Skeletal muscle tissue (tissue), 4 donors: ENCODE data around the gene CCDC182. TPM values are rescaled to one million over a fixed set of nuclear protein-coding genes. Genes with fewer than 3 reads are reported as not detected.

Experiments used
- H3K27ac ChIP-seq: one replicate; pipeline ENCODE4 v1.7.0; 2013; ENCODE audit warnings: mild to moderate bottlenecking, low read depth, low read length, inconsistent platforms
- H3K27me3 ChIP-seq, 3 donors: one replicate each; pipeline ENCODE4 v1.7.0; 2013; ENCODE audit warnings: low read length in 3 of 3; ENCODE audit not compliant: control insufficient read depth in 3 of 3, insufficient read depth in 3 of 3
- H3K36me3 ChIP-seq, 3 donors: one replicate each; pipeline ENCODE4 v1.7.0; 2013; ENCODE audit warnings: low read length in 3 of 3; ENCODE audit not compliant: control insufficient read depth in 3 of 3, insufficient read depth in 3 of 3
- H3K4me1 ChIP-seq, 3 donors: one replicate each; pipeline ENCODE4 v1.7.0; 2013; ENCODE audit warnings: low read length in 3 of 3, mild to moderate bottlenecking in 3 of 3; ENCODE audit not compliant: control insufficient read depth in 3 of 3, insufficient read depth in 3 of 3
- H3K4me3 ChIP-seq, 3 donors: one replicate each; pipeline ENCODE4 v1.7.0; 2013; ENCODE audit warnings: low read length in 3 of 3
- H3K9ac ChIP-seq, 3 donors: one replicate each; pipeline ENCODE4 v1.7.0; 2013; ENCODE audit warnings: low read length in 3 of 3, mild to moderate bottlenecking in 3 of 3, moderate library complexity in 2 of 3, low read depth in 1 of 3
- H3K9me3 ChIP-seq, 3 donors: one replicate each; pipeline ENCODE4 v1.7.0; 2013; ENCODE audit warnings: low read length in 3 of 3; ENCODE audit not compliant: control insufficient read depth in 3 of 3
- total RNA-seq: library from RNA; depleted of rRNA; stranded (reverse); fragments of >200 nt; gene quantifications from one replicate; pipeline ENCODE4 v1.2.3, GENCODE V29; 2014
- donor health status: Osteomylitis.

CCDC182 gene
- not detected for total RNA-seq

- H3K4me3 ChIP-seq: no peak within 1 kb of the TSS
- peaks cover 0 to 7% (median 4%) of the 10 kb centered on the region in 3 donors for H3K27me3 ChIP-seq
- no peak within 1 kb of the TSS for H3K9ac ChIP-seq
- no peaks in the 10 kb centered on the region for H3K36me3 ChIP-seq
- H3K27ac ChIP-seq: no peak within 1 kb of the TSS
- no peaks in the 10 kb centered on the region for H3K4me1 ChIP-seq
- H3K9me3 ChIP-seq: no peaks in the 10 kb centered on the region
These were observed at the start of gene CCDC182 for GRCh38 chr17:57745242-57745641. Gene CCDC182 (minus strand): TSS chr17:57745299. CDS start chr17:57745272, 27 bp downstream.

GRCh38 chr17:57794841-57795240 is 49.7 kb upstream of the CCDC182 start:
- Histone ChIP-seq H3K4me3 (no peak overlapping the region), H3K36me3 (no peaks in the 10 kb centered on the region), H3K9ac (no peak overlapping the region), H3K27me3 (no peaks in the 10 kb centered on the region), H3K27ac (no peak overlapping the region), H3K9me3 (no peaks in the 10 kb centered on the region), H3K4me1 (no peaks in the 10 kb centered on the region)

- no peaks in the 10 kb centered on the region for H3K9me3 ChIP-seq
- no peak overlapping the region for H3K4me3 ChIP-seq
These were observed 43.6 kb upstream of the CCDC182 start for GRCh38 chr17:57788725-57789124.

GRCh38 chr17:57785022-57785421 is 39.9 kb upstream of the CCDC182 start:
- H3K36me3 ChIP-seq: no peaks in the 10 kb centered on the region
- H3K4me3 ChIP-seq: no peak overlapping the region
- H3K27me3 ChIP-seq: peaks cover 3 to 9% (median 9%) of the 10 kb centered on the region in 3 donors
- no peaks in the 10 kb centered on the region for H3K9me3 ChIP-seq
- no peak overlapping the region for H3K27ac ChIP-seq
- H3K4me1 ChIP-seq: peaks cover 6 to 16% (median 15%) of the 10 kb centered on the region in 3 donors
- H3K9ac ChIP-seq: no peak overlapping the region

More at GRCh38 chr17:57788725-57789124, 43.6 kb upstream of the CCDC182 start:
- H3K27ac ChIP-seq: no peak overlapping the region
- H3K9ac ChIP-seq: no peak overlapping the region
- no peaks in the 10 kb centered on the region for H3K4me1 ChIP-seq
- H3K27me3 ChIP-seq: peaks cover 0 to 6% (median 4%) of the 10 kb centered on the region in 3 donors
- H3K36me3 ChIP-seq: no peaks in the 10 kb centered on the region

GRCh38 chr17:57784226-57784895 is 39.3 kb upstream of the CCDC182 start:
- Histone ChIP-seq H3K4me3 (no peak overlapping the region), H3K36me3 (no peaks in the 10 kb centered on the region), H3K4me1 (peaks cover 6 to 16% (median 15%) of the 10 kb centered on the region in 3 donors), H3K9ac (no peak overlapping the region), H3K27ac (no peak overlapping the region), H3K27me3 (peaks cover 3 to 9% (median 6%) of the 10 kb centered on the region in 3 donors), H3K9me3 (no peaks in the 10 kb centered on the region)

- Histone ChIP-seq H3K27ac (no peak overlapping the region), H3K36me3 (no peaks in the 10 kb centered on the region), H3K9me3 (no peaks in the 10 kb centered on the region), H3K27me3 (peaks cover 3 to 9% (median 5%) of the 10 kb centered on the region in 3 donors), H3K4me3 (peak overlapping the region in 1 of 3 donors; percentile 36), H3K9ac (peak overlapping the region in 1 of 3 donors; percentile 50), H3K4me1 (peaks cover 6 to 16% (median 15%) of the 10 kb centered on the region in 3 donors)
These were observed 38.2 kb upstream of the CCDC182 start for GRCh38 chr17:57783338-57783742.

GRCh38 chr17:57782647-57783337 is 37.7 kb upstream of the CCDC182 start:
- Histone ChIP-seq H3K27me3 (peaks cover 3 to 9% (median 5%) of the 10 kb centered on the region in 3 donors), H3K27ac (no peak overlapping the region), H3K4me3 (peak overlapping the region in 1 of 3 donors; percentile 36), H3K36me3 (no peaks in the 10 kb centered on the region), H3K9ac (peak overlapping the region in 1 of 3 donors; percentile 50), H3K9me3 (no peaks in the 10 kb centered on the region), H3K4me1 (peaks cover 6 to 16% (median 15%) of the 10 kb centered on the region in 3 donors)

- Histone ChIP-seq H3K4me1 (peaks cover 6 to 16% (median 15%) of the 10 kb centered on the region in 3 donors), H3K36me3 (no peaks in the 10 kb centered on the region), H3K27ac (no peak overlapping the region), H3K9ac (no peak overlapping the region), H3K9me3 (no peaks in the 10 kb centered on the region), H3K27me3 (peaks cover 3 to 8% (median 5%) of the 10 kb centered on the region in 3 donors), H3K4me3 (no peak overlapping the region)
These were observed 37.0 kb upstream of the CCDC182 start for GRCh38 chr17:57782062-57782490.

- Histone ChIP-seq H3K27ac (no peak overlapping the region), H3K9me3 (no peaks in the 10 kb centered on the region), H3K9ac (no peak overlapping the region), H3K27me3 (peaks cover 3 to 7% (median 5%) of the 10 kb centered on the region in 3 donors), H3K4me3 (no peak overlapping the region), H3K36me3 (no peaks in the 10 kb centered on the region), H3K4me1 (peaks cover 6 to 16% (median 15%) of the 10 kb centered on the region in 3 donors)
These were observed 36.4 kb upstream of the CCDC182 start for GRCh38 chr17:57781386-57782061.
